ENCODE measurements around the gene EFNA2.

Gene EFNA2

GRCh38 chr19:1285737-1286360 is at the start of gene EFNA2:
EFNA2 (plus strand) TSS chr19:1285873; CDS start chr19:1286169, 296 bp downstream.
- Histone ChIP-seq H3K9ac (ENCODE audit: low read length in 5 of 5) (no peak within 1 kb of the TSS), H3K4me1 (ENCODE audit: control insufficient read depth in 5 of 5, insufficient read depth in 5 of 5, low read length in 5 of 5) (peaks cover 0 to 14% (median 8%) of the 10 kb centered on the region in 5 donors), H3K27me3 (ENCODE audit: control insufficient read depth in 5 of 5, insufficient read depth in 4 of 5, low read length in 5 of 5) (peaks cover 52 to 74% (median 70%) of the 10 kb centered on the region in 5 donors), H3K27ac (ENCODE audit: low read depth, low read length) (no peak within 1 kb of the TSS), H3K9me3 (ENCODE audit: control insufficient read depth in 5 of 5, low read length in 5 of 5) (no peaks in the 10 kb centered on the region), H3K36me3 (ENCODE audit: control insufficient read depth in 5 of 5, insufficient read depth in 5 of 5, low read length in 5 of 5) (no peaks in the 10 kb centered on the region), H3K4me3 (ENCODE audit: low read depth in 1 of 5, low read length in 5 of 5) (no peak within 1 kb of the TSS)

- peaks cover 0 to 55% (median 43%) of the 10 kb centered on the region in 5 donors for H3K4me1 ChIP-seq (ENCODE audit: control insufficient read depth in 5 of 5, insufficient read depth in 5 of 5, low read length in 5 of 5)
- no peak overlapping the region for H3K9ac ChIP-seq (ENCODE audit: low read length in 5 of 5)
Measured at GRCh38 chr19:1236576-1236975, 49.1 kb upstream of the EFNA2 start.

GRCh38 chr19:1237027-1237659 is 48.5 kb upstream of the EFNA2 start:
- Histone ChIP-seq H3K27ac (ENCODE audit: low read depth, low read length) (no peak overlapping the region), H3K9me3 (ENCODE audit: control insufficient read depth in 5 of 5, low read length in 5 of 5) (no peaks in the 10 kb centered on the region), H3K4me3 (ENCODE audit: low read depth in 1 of 5, low read length in 5 of 5) (peak overlapping the region in 4 of 5 donors; percentile 40 to 70 (median 53)), H3K4me1 (ENCODE audit: control insufficient read depth in 5 of 5, insufficient read depth in 5 of 5, low read length in 5 of 5) (peaks cover 0 to 59% (median 45%) of the 10 kb centered on the region in 5 donors), H3K36me3 (ENCODE audit: control insufficient read depth in 5 of 5, insufficient read depth in 5 of 5, low read length in 5 of 5) (no peaks in the 10 kb centered on the region), H3K9ac (ENCODE audit: low read length in 5 of 5) (peak overlapping the region in 2 of 5 donors; percentile 39 to 52), H3K27me3 (ENCODE audit: control insufficient read depth in 5 of 5, insufficient read depth in 4 of 5, low read length in 5 of 5) (peaks cover 0 to 11% (median 8%) of the 10 kb centered on the region in 5 donors)

More at GRCh38 chr19:1236576-1236975, 49.1 kb upstream of the EFNA2 start:
- H3K4me3 ChIP-seq (ENCODE audit: low read depth in 1 of 5, low read length in 5 of 5) = peak overlapping the region in 3 of 5 donors; percentile 40 to 70 (median 59)
- H3K36me3 ChIP-seq (ENCODE audit: control insufficient read depth in 5 of 5, insufficient read depth in 5 of 5, low read length in 5 of 5) = no peaks in the 10 kb centered on the region
- H3K27me3 ChIP-seq (ENCODE audit: control insufficient read depth in 5 of 5, insufficient read depth in 4 of 5, low read length in 5 of 5) = peaks cover 0 to 11% (median 8%) of the 10 kb centered on the region in 5 donors
- no peak overlapping the region for H3K27ac ChIP-seq (ENCODE audit: low read depth, low read length)
- no peaks in the 10 kb centered on the region for H3K9me3 ChIP-seq (ENCODE audit: control insufficient read depth in 5 of 5, low read length in 5 of 5)

GRCh38 chr19:1237754-1238368 is 47.8 kb upstream of the EFNA2 start, which contains the start of gene CBARP:
CBARP (minus strand) TSS chr19:1238005; CDS start chr19:1236100, 1,905 bp downstream.
- no peak within 1 kb of the TSS for H3K27ac ChIP-seq (ENCODE audit: low read depth, low read length)
- peak within 1 kb of the TSS in 2 of 5 donors; percentile 39 to 52 for H3K9ac ChIP-seq (ENCODE audit: low read length in 5 of 5)
- H3K4me3 ChIP-seq (ENCODE audit: low read depth in 1 of 5, low read length in 5 of 5) = peak within 1 kb of the TSS in 4 of 5 donors; percentile 40 to 70 (median 53)
- peaks cover 0 to 11% (median 8%) of the 10 kb centered on the region in 5 donors for H3K27me3 ChIP-seq (ENCODE audit: control insufficient read depth in 5 of 5, insufficient read depth in 4 of 5, low read length in 5 of 5)
- no peaks in the 10 kb centered on the region for H3K9me3 ChIP-seq (ENCODE audit: control insufficient read depth in 5 of 5, low read length in 5 of 5)
- H3K4me1 ChIP-seq (ENCODE audit: control insufficient read depth in 5 of 5, insufficient read depth in 5 of 5, low read length in 5 of 5) = peaks cover 0 to 59% (median 43%) of the 10 kb centered on the region in 5 donors
- H3K36me3 ChIP-seq (ENCODE audit: control insufficient read depth in 5 of 5, insufficient read depth in 5 of 5, low read length in 5 of 5) = no peaks in the 10 kb centered on the region

- H3K27ac ChIP-seq (ENCODE audit: low read depth, low read length) = no peak overlapping the region
- H3K9ac ChIP-seq (ENCODE audit: low read length in 5 of 5) = peak overlapping the region in 1 of 5 donors; percentile 41
- H3K36me3 ChIP-seq (ENCODE audit: control insufficient read depth in 5 of 5, insufficient read depth in 5 of 5, low read length in 5 of 5) = no peaks in the 10 kb centered on the region
- H3K4me3 ChIP-seq (ENCODE audit: low read depth in 1 of 5, low read length in 5 of 5) = peak overlapping the region in 2 of 5 donors; percentile 31 to 52
- peaks cover 0 to 11% (median 8%) of the 10 kb centered on the region in 5 donors for H3K27me3 ChIP-seq (ENCODE audit: control insufficient read depth in 5 of 5, insufficient read depth in 4 of 5, low read length in 5 of 5)
- H3K9me3 ChIP-seq (ENCODE audit: control insufficient read depth in 5 of 5, low read length in 5 of 5) = no peaks in the 10 kb centered on the region
- H3K4me1 ChIP-seq (ENCODE audit: control insufficient read depth in 5 of 5, insufficient read depth in 5 of 5, low read length in 5 of 5) = peaks cover 0 to 59% (median 44%) of the 10 kb centered on the region in 5 donors
Measured at GRCh38 chr19:1238369-1239303, 47.0 kb upstream of the EFNA2 start.

- H3K9me3 ChIP-seq (ENCODE audit: control insufficient read depth in 5 of 5, low read length in 5 of 5) = no peaks in the 10 kb centered on the region
- H3K27ac ChIP-seq (ENCODE audit: low read depth, low read length) = peak overlapping the region; percentile 67
- peak overlapping the region in 1 of 5 donors; percentile 62 for H3K9ac ChIP-seq (ENCODE audit: low read length in 5 of 5)
- H3K36me3 ChIP-seq (ENCODE audit: control insufficient read depth in 5 of 5, insufficient read depth in 5 of 5, low read length in 5 of 5) = no peaks in the 10 kb centered on the region
- H3K4me1 ChIP-seq (ENCODE audit: control insufficient read depth in 5 of 5, insufficient read depth in 5 of 5, low read length in 5 of 5) = peaks cover 0 to 67% (median 51%) of the 10 kb centered on the region in 5 donors
- peak overlapping the region in 1 of 5 donors; percentile 53 for H3K4me3 ChIP-seq (ENCODE audit: low read depth in 1 of 5, low read length in 5 of 5)
- peaks cover 0 to 11% (median 8%) of the 10 kb centered on the region in 5 donors for H3K27me3 ChIP-seq (ENCODE audit: control insufficient read depth in 5 of 5, insufficient read depth in 4 of 5, low read length in 5 of 5)
Measured at GRCh38 chr19:1239420-1239795, 46.3 kb upstream of the EFNA2 start.

- Histone ChIP-seq H3K36me3 (ENCODE audit: control insufficient read depth in 5 of 5, insufficient read depth in 5 of 5, low read length in 5 of 5) (no peaks in the 10 kb centered on the region), H3K27ac (ENCODE audit: low read depth, low read length) (peak overlapping the region; percentile 67), H3K27me3 (ENCODE audit: control insufficient read depth in 5 of 5, insufficient read depth in 4 of 5, low read length in 5 of 5) (peaks cover 0 to 11% (median 8%) of the 10 kb centered on the region in 5 donors), H3K4me3 (ENCODE audit: low read depth in 1 of 5, low read length in 5 of 5) (peak overlapping the region in 2 of 5 donors; percentile 34 to 71), H3K4me1 (ENCODE audit: control insufficient read depth in 5 of 5, insufficient read depth in 5 of 5, low read length in 5 of 5) (peaks cover 0 to 74% (median 58%) of the 10 kb centered on the region in 5 donors), H3K9ac (ENCODE audit: low read length in 5 of 5) (peak overlapping the region in 3 of 5 donors; percentile 30 to 62 (median 57)), H3K9me3 (ENCODE audit: control insufficient read depth in 5 of 5, low read length in 5 of 5) (no peaks in the 10 kb centered on the region)
Measured at GRCh38 chr19:1239796-1240737, 45.6 kb upstream of the EFNA2 start.

GRCh38 chr19:1240925-1241324 is 44.7 kb upstream of the EFNA2 start:
- Histone ChIP-seq H3K27me3 (ENCODE audit: control insufficient read depth in 5 of 5, insufficient read depth in 4 of 5, low read length in 5 of 5) (peaks cover 0 to 8% (median 5%) of the 10 kb centered on the region in 5 donors), H3K9ac (ENCODE audit: low read length in 5 of 5) (peak overlapping the region in 3 of 5 donors; percentile 19 to 70 (median 70)), H3K4me1 (ENCODE audit: control insufficient read depth in 5 of 5, insufficient read depth in 5 of 5, low read length in 5 of 5) (peaks cover 0 to 81% (median 65%) of the 10 kb centered on the region in 5 donors), H3K27ac (ENCODE audit: low read depth, low read length) (peak overlapping the region; percentile 82), H3K36me3 (ENCODE audit: control insufficient read depth in 5 of 5, insufficient read depth in 5 of 5, low read length in 5 of 5) (no peaks in the 10 kb centered on the region), H3K9me3 (ENCODE audit: control insufficient read depth in 5 of 5, low read length in 5 of 5) (no peaks in the 10 kb centered on the region), H3K4me3 (ENCODE audit: low read depth in 1 of 5, low read length in 5 of 5) (peak overlapping the region in 3 of 5 donors; percentile 55 to 71 (median 71))
